ENCODE data around the gene PDE11A.

GRCh38 chr2:177763531-177764265 is 308.9 kb downstream of the PDE11A start:
- TF ChIP-seq SMC3 (IDR thresholded peaks at IDR 0.05) (peak; percentile 46), MAX (IDR thresholded peaks at IDR 0.05) (peak; percentile 45; the same call in 1 of the 2 replicates), CTCF (IDR thresholded peaks at IDR 0.05) (peak; percentile 76)

All from A549 (cell line).